ENCODE data around the gene ARHGAP44. TPM values are rescaled to one million over a fixed set of nuclear protein-coding genes. Genes with fewer than 3 reads are reported as not detected.

Gene ARHGAP44
- total and polyA plus RNA-seq, 2 donors (not counting 3 experiments of a cell fraction or from before 2014, with no cell fraction given), result 0.11 to 0.42 TPM

- Histone ChIP-seq H3K9me3 (replicated peaks; ENCODE audit: control insufficient read depth, insufficient read depth, low read length) (no peaks in the 10 kb centered on the region), H3K4me1 (ENCODE audit: control insufficient read depth, extremely low read depth, insufficient read depth, low read length) (no peaks in the 10 kb centered on the region), H3K27ac (ENCODE audit: insufficient read depth, low read depth, low read length) (no peak overlapping the region), H4K20me1 (replicated peaks; ENCODE audit: control insufficient read depth, extremely low read depth, insufficient read depth, low read length) (no peaks in the 10 kb centered on the region), H3K9ac (replicated peaks; ENCODE audit: extremely low read depth, insufficient read depth, low read length) (no peak overlapping the region), H3K79me2 (ENCODE audit: control insufficient read depth, insufficient read depth, low read length) (no peaks in the 10 kb centered on the region), H3K4me3 (replicated peaks in 1 of 3; ENCODE audit: insufficient read depth in 1 of 3, low read depth in 1 of 3, low read length in 3 of 3) (no peak overlapping the region), H3K27me3 (ENCODE audit: control insufficient read depth in 2 of 2, insufficient read depth in 2 of 2, low read length in 2 of 2) (no peaks in the 10 kb centered on the region), H3K9me1 (replicated peaks; ENCODE audit: control insufficient read depth, extremely low read depth, insufficient read depth, low read length) (no peaks in the 10 kb centered on the region), H2AFZ (ENCODE audit: low read depth, low read length) (no peak overlapping the region), H3K4me2 (ENCODE audit: insufficient read depth, low read length) (no peak overlapping the region), H3K36me3 (ENCODE audit: control insufficient read depth in 2 of 2, extremely low read depth in 1 of 2, insufficient read depth in 2 of 2, low read length in 2 of 2) (no peaks in the 10 kb centered on the region)
- dilution Hi-C loops (cut with MboI; ENCODE audit: extremely low pct_ligation_motif_present, low sequenced_read_pairs), result no loop called here
- FAIRE-seq (no peak), DNase-seq (ENCODE audit: low read depth, low spot score) (no peak)
- intact Hi-C loops (cut with micrococcal nuclease), result loop anchor here (1.0 kb wide), 1 partner anchor 48 kb away; no protein-coding TSS in a partner anchor
- ChIA-PET CTCF (no interaction called here), POLR2A (no interaction called here)
- BruUV-seq (replicated peaks), result no TSS peak
- TF ChIP-seq POLR2A (IDR thresholded peaks at IDR 0.05; ENCODE audit: low read depth, low read length), result no peak
- TF ChIP-seq EZH2 (IDR thresholded peaks at IDR 0.05; ENCODE audit: borderline replicate concordance, low read depth, low read length, severe bottlenecking), result no peak
- no peak for TF ChIP-seq CTCF (IDR thresholded peaks at IDR 0.05; ENCODE audit: extremely low read depth in 1 of 2, insufficient read depth in 1 of 2, low read depth in 1 of 2, low read length in 2 of 2)
- TF ChIP-seq MAX (IDR thresholded peaks at IDR 0.05; ENCODE audit: insufficient read depth, insufficient read length), result no peak
- TF ChIP-seq FOS (IDR thresholded peaks at IDR 0.05; ENCODE audit: borderline replicate concordance, insufficient read depth, low read length), result no peak
- no peak for TF ChIP-seq POLR2AphosphoS5 (IDR thresholded peaks at IDR 0.05; ENCODE audit: insufficient read depth, low read depth, low read length)
- no peak for TF ChIP-seq JUN (IDR thresholded peaks at IDR 0.05; ENCODE audit: borderline replicate concordance, insufficient read depth, insufficient read length, low read depth)
- TF ChIP-seq MYC (IDR thresholded peaks at IDR 0.05; ENCODE audit: low read depth, low read length), result no peak
- TF ChIP-seq GATA2 (IDR thresholded peaks at IDR 0.05; ENCODE audit: insufficient read depth, insufficient read length, low read depth, low read length), result no peak
Observed at GRCh38 chr17:12813664-12814063, 24.4 kb downstream of the ARHGAP44 start.

Measured in endothelial cell of umbilical vein (primary cell).